GM12878 (cell line): Measurements from ENCODE around the gene DCAF6. TPM values are rescaled to one million over a fixed set of nuclear protein-coding genes. Genes with fewer than 3 reads are reported as not detected.

Source experiments
- ATAC-seq: fragments of 200-7000 bp; cut with Tn5 transposase; 3 replicates; pipeline ENCODE4 v1.9.1; 2020; ENCODE audit warnings: mild to moderate bottlenecking, moderate library complexity
- BruUV-seq: library from RNA; stranded (reverse); fragments of 400-500 nt; replicated peaks from 2 replicates; lab custom pipeline; 2021; lab: Mats Ljungman, UMichigan
- CTCF ChIA-PET: fragments of 300-600 bp; sonication (Branson Sonifier 250); formaldehyde crosslinking; extraction: SDS; loops from one replicate; lab custom pipeline; 2021; ENCODE audit warnings: inconsistent platforms; lab: Yijun Ruan, JAX
- POLR2A ChIA-PET: fragments of 350-600 bp; formaldehyde crosslinking; extraction: SDS; loops from one replicate; lab custom pipeline; 2021; ENCODE audit warnings: inconsistent platforms; lab: Charles Lee
- RAD21 ChIA-PET: fragments of 300-600 bp; sonication (Branson Sonifier 250); formaldehyde crosslinking; loops from one replicate; lab custom pipeline; 2023; ENCODE audit warnings: antibody characterized with exemption; ENCODE audit not compliant: unreplicated experiment; lab: Charles Lee
- SMC1A ChIA-PET: fragments of 300-600 bp; sonication (Branson Sonifier 250); formaldehyde crosslinking; loops from one replicate; lab custom pipeline; 2023; ENCODE audit not compliant: unreplicated experiment, uncharacterized antibody; lab: Charles Lee
- DNase-seq: peaks from one replicate; pipeline ENCODE4 v3.0.0-alpha.2; 2011; ENCODE audit warnings: low read depth, low spot score
- FAIRE-seq: peaks from 3 replicates; lab custom pipeline; 2011; peaks lifted over from hg19 to GRCh38; lab: Jason Lieb, UNC
- H2AFZ ChIP-seq: 2 replicates; pipeline ENCODE4 v1.6.0; 2011; ENCODE audit warnings: low read depth, low read length, control low read depth; ENCODE audit not compliant: control insufficient read depth
- H3K27ac ChIP-seq: 2 replicates; pipeline ENCODE4 v1.5.1; 2011; ENCODE audit warnings: control low read depth; ENCODE audit not compliant: control insufficient read depth, insufficient read depth
- H3K27me3 ChIP-seq, 2 experiments: replicated peaks in 1 of 2; 2 replicates each; pipeline versions ENCODE4 v1.6.0 to v1.6.1; 2011; ENCODE audit warnings: low read length in 1 of 2; ENCODE audit not compliant: control insufficient read depth in 2 of 2, insufficient read depth in 2 of 2
- H3K36me3 ChIP-seq, 2 experiments: 2 replicates each; pipeline ENCODE4 v1.5.1; 2011; ENCODE audit warnings: low read length in 1 of 2; ENCODE audit not compliant: control insufficient read depth in 2 of 2, insufficient read depth in 2 of 2
- H3K4me1 ChIP-seq: 2 replicates; pipeline ENCODE4 v1.6.1; 2011; ENCODE audit warnings: mild to moderate bottlenecking, low read length, moderate library complexity, mixed read lengths; ENCODE audit not compliant: control insufficient read depth, insufficient read depth
- H3K4me2 ChIP-seq: 2 replicates; pipeline ENCODE4 v1.6.0; 2011; ENCODE audit warnings: control low read depth; ENCODE audit not compliant: control insufficient read depth, insufficient read depth
- H3K4me3 ChIP-seq: fragments of 200-600 bp; sonication (generic); 2 replicates; pipeline ENCODE4 v1.5.1; 2016
- H3K79me2 ChIP-seq: 2 replicates; pipeline ENCODE4 v1.6.0; 2011; ENCODE audit warnings: low read length; ENCODE audit not compliant: control insufficient read depth, insufficient read depth
- H3K9ac ChIP-seq: 2 replicates; pipeline ENCODE4 v1.8.0; 2011; ENCODE audit warnings: low read length, control low read depth, mixed read lengths; ENCODE audit not compliant: control insufficient read depth, insufficient read depth
- H3K9me3 ChIP-seq: replicated peaks from 3 replicates; pipeline ENCODE4 v1.5.1; 2011; ENCODE audit warnings: mild to moderate bottlenecking, low read length; ENCODE audit not compliant: control insufficient read depth, insufficient read depth
- H4K20me1 ChIP-seq: 2 replicates; pipeline ENCODE4 v1.6.0; 2011; ENCODE audit not compliant: control insufficient read depth, insufficient read depth
- NFXL1 ChIP-seq: fragments of 450-650 bp; IDR thresholded peaks from 2 replicates; pipeline ENCODE4 v1.6.1; 2017; ENCODE audit warnings: antibody characterized with exemption, mild to moderate bottlenecking, borderline replicate concordance
- SMAD5 ChIP-seq: IDR thresholded peaks from 2 replicates; pipeline ENCODE4 v1.6.1; 2016; ENCODE audit warnings: antibody characterized with exemption, low read depth
- ZBED1 ChIP-seq: IDR thresholded peaks from 2 replicates; pipeline ENCODE4 v1.6.1; 2016; ENCODE audit warnings: borderline replicate concordance
- ZNF384 ChIP-seq: IDR thresholded peaks from 2 replicates; pipeline ENCODE4 v1.6.1; 2012; ENCODE audit warnings: low read depth, mild to moderate bottlenecking, low read length, improper control_type of control experiment, borderline replicate concordance
- WGBS: methylation state at CpG from one replicate; pipeline ENCODE4 v1.1.6; 2016; ENCODE audit warnings: low lambda C conversion rate; ENCODE audit not compliant: insufficient replicate concordance, insufficient coverage; ENCODE audit errors: missing lambda C conversion rate; 5-methylcytosine and 5-hydroxymethylcytosine counted together
- in situ Hi-C: fragments of 300-500 bp; cut with MboI; formaldehyde crosslinking; loops from 9 replicates; pipeline ENCODE4 v1.14.3; 2018; ENCODE audit warnings: mixed read lengths
- intact Hi-C: fragments of 100-400 bp; cut with micrococcal nuclease; formaldehyde crosslinking; loops from one replicate; pipeline ENCODE4 v1.14.2; 2022; ENCODE audit not compliant: unreplicated experiment
- polyA plus RNA-seq, 11 experiments: library from polyadenylated mRNA; depleted of rRNA in 4 of 11; unstranded in 6 of 11; stranded (reverse) in 5 of 11; fragments of >200 nt; fragmentation: Nextera tagmentation in 4 of 11; fragmentation: Illumina TruSeq in 1 of 11; extraction: Ambion mirVana in 4 of 11; extraction: Trizol in 1 of 11; gene quantifications; 1 replicate in 1 of 11; 2 replicates in 10 of 11; pipeline versions ENCODE4 v1.2.1 to v1.2.3, GENCODE V29; 2011 to 2016; ENCODE audit warnings: inconsistent platforms in 2 of 11, missing spikeins in 2 of 11, low read depth in 1 of 11
- total RNA-seq, 4 experiments: library from RNA; depleted of rRNA in 3 of 4; stranded (reverse); fragments of >200 nt in 3 of 4; fragmentation: Illumina TruSeq in 1 of 4; extraction: Trizol in 1 of 4; gene quantifications; 2 replicates each; pipeline versions ENCODE4 v1.2.1 to v1.2.3, GENCODE V29; 2013 to 2021

Gene DCAF6
- total and polyA plus RNA-seq, 10 of the 15 experiments (the other 5 are each of a cell fraction or from before 2014, with no cell fraction given) = 11.4 to 62.7 (median 33.0) TPM

DNA sequence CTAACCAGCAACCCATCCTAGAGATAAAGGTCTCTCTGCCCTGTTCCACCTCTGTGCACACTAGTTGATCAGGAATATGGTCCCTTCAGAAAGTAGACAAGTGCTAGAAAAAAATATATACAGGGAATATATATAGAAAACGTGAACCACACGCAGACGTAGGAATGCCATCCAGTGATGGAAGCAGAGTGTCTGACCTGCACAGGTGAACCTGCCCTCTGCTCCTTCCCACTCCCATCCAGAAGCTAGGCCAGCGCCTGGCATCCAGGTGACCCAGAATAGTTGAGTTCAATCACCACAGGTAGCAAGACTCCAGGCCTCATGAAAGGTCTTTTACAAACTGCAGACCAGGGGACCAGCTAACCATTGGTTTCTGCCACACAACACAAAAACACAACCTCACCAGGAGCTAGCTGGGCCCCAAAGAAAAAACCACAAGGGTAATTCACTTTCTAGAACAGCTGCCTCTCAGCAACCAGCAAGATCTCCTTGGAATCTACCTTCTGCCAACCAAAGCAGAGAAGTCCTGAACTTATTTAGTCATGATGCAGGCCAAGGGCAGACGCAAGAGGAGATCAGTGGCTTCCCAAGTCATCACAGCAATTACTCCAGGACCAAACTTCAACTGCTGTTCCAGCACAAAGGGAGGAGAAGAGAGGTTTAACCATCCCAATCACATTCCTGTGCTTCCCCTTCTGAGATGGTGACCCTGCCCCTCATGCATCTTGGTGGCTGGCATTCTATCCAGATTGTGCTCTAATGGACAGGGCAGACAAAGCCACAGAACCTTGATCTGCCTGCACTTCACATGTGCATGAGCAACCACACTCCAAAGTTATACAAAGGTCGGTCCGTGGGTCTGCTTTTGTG is 147.2 kb downstream of the DCAF6 start:
- Histone ChIP-seq H3K36me3 (no peaks in the 10 kb centered on the region), H3K27me3 (0 out of 4 replicates have a peak, but pooled peaks cover 0 to 1% of the 10 kb centered on the region in 2 experiments), H3K9me3 (no peaks in the 10 kb centered on the region), H3K9ac (no peak overlapping the region), H3K27ac (no peak overlapping the region), H3K4me3 (no peak overlapping the region), H2AFZ (no peak overlapping the region), H4K20me1 (no peaks in the 10 kb centered on the region), H3K4me2 (no peak overlapping the region), H3K79me2 (no peaks in the 10 kb centered on the region), H3K4me1 (no peaks in the 10 kb centered on the region)
- intact Hi-C loops = loop anchor here (2.0 to 10.0 kb wide), 4 partner anchors 57 to 366 kb away; partner anchors contain the start of gene SFT2D2
- POLR2A ChIA-PET = interaction anchor here (1.4 kb wide), 1 partner anchor 143 kb away, joined by 3 read pairs; the partner anchor contains the start of gene SFT2D2
- FAIRE-seq (peak; percentile 18), DNase-seq (no peak), ATAC-seq (no peak)
- no TSS peak for BruUV-seq
- TF ChIP-seq ZBED1 (no peak), SMAD5 (no peak), NFXL1 (no peak), ZNF384 (no peak)
- SMC1A ChIA-PET = interaction anchor here (0.6 to 2.2 kb wide), 15 partner anchors 8 to 489 kb away, joined by 3 to 13 read pairs (median 3); partner anchors contain the start of gene SFT2D2
- CTCF ChIA-PET = interaction anchor here (0.6 to 7.2 kb wide), 32 partner anchors 8 to 1279 kb away, joined by 3 to 95 read pairs (median 5); partner anchors contain the start of genes ADCY10 and MPZL1
- RAD21 ChIA-PET = interaction anchor here (0.8 to 4.1 kb wide), 8 partner anchors 62 to 280 kb away, joined by 3 to 18 read pairs (median 5); no protein-coding TSS in a partner anchor
- in situ Hi-C loops = no loop called here
- WGBS = 88% methylated on average over 7 of the region's 7 CpGs
